B cell (primary cell): ENCODE measurements around the gene MME. TPM values are rescaled to one million over a fixed set of nuclear protein-coding genes. Genes with fewer than 3 reads are reported as not detected.

Source experiments
- ATAC-seq: fragments of 200-7000 bp; cut with Tn5 transposase; one replicate; pipeline ENCODE4 v1.10.0; 2021; ENCODE audit warnings: low read depth, mild to moderate bottlenecking, moderate number of reproducible peaks, moderate library complexity
- CTCF ChIA-PET: fragments of 350-600 bp; sonication (Branson Sonifier 250); formaldehyde crosslinking; loops from one replicate; lab custom pipeline; 2021; ENCODE audit warnings: antibody characterized with exemption, inconsistent platforms; lab: Charles Lee
- POLR2A ChIA-PET: fragments of 350-600 bp; sonication (Branson Sonifier 250); formaldehyde crosslinking; loops from one replicate; lab custom pipeline; 2021; ENCODE audit warnings: antibody characterized with exemption; lab: Charles Lee
- DNase-seq: peaks from one replicate; pipeline ENCODE4 v3.0.0; 2013
- H2AFZ ChIP-seq: 2 replicates; pipeline ENCODE4 v1.6.1; 2012; ENCODE audit warnings: mild to moderate bottlenecking, low read depth, low read length; ENCODE audit not compliant: insufficient read depth, poor library complexity, severe bottlenecking
- H3K27ac ChIP-seq, 2 donors: 1 replicate in 1 of 2; 2 replicates in 1 of 2; pipeline ENCODE4 v1.5.1; 2012 to 2013; ENCODE audit warnings: low read length in 2 of 2, mild to moderate bottlenecking in 2 of 2, moderate library complexity in 1 of 2
- H3K27me3 ChIP-seq, 4 experiments: fragments of 200-600 bp in 1 of 4; sonication (generic) in 1 of 4; replicated peaks in 1 of 4; 1 replicate in 2 of 4; 2 replicates in 2 of 4; pipeline versions ENCODE4 v1.6.1 to v1.7.0; 2013 to 2016; ENCODE audit warnings: low read length in 3 of 4, mild to moderate bottlenecking in 2 of 4, mixed read lengths in 1 of 4, moderate library complexity in 1 of 4; ENCODE audit not compliant: insufficient read depth in 4 of 4, control insufficient read depth in 3 of 4; ENCODE audit errors: control extremely low read depth in 1 of 4
- H3K36me3 ChIP-seq, 2 experiments: replicated peaks in 1 of 2; 1 replicate in 1 of 2; 2 replicates in 1 of 2; pipeline versions ENCODE4 v1.6.1 to v1.7.1; 2013; ENCODE audit warnings: low read length in 1 of 2; ENCODE audit not compliant: insufficient read depth in 2 of 2, control insufficient read depth in 1 of 2; ENCODE audit errors: control extremely low read depth in 1 of 2, extremely low read depth in 1 of 2
- H3K4me1 ChIP-seq, 2 donors: fragments of 200-600 bp in 1 of 2; sonication (generic) in 1 of 2; 1 replicate in 1 of 2; 2 replicates in 1 of 2; pipeline versions ENCODE4 v1.5.1 to v1.6.1; 2013 to 2017; ENCODE audit warnings: low read length in 2 of 2; ENCODE audit not compliant: control insufficient read depth in 2 of 2, insufficient read depth in 2 of 2
- H3K4me2 ChIP-seq: replicated peaks from 2 replicates; pipeline ENCODE3; 2012; ENCODE audit warnings: mild to moderate bottlenecking, low read depth, low read length; ENCODE audit not compliant: poor library complexity, severe bottlenecking
- H3K4me3 ChIP-seq, 5 experiments: fragments of 200-600 bp in 1 of 5; sonication (generic) in 1 of 5; 1 replicate in 3 of 5; 2 replicates in 2 of 5; pipeline versions ENCODE4 v1.5.1 to v1.7.0; 2011 to 2016; ENCODE audit warnings: low read length in 4 of 5, mild to moderate bottlenecking in 4 of 5, low read depth in 2 of 5, control low read depth in 1 of 5, moderate library complexity in 1 of 5; ENCODE audit not compliant: insufficient read depth in 1 of 5; ENCODE audit errors: control extremely low read depth in 1 of 5, extremely low read depth in 1 of 5
- H3K79me2 ChIP-seq: fragments of 200-600 bp; sonication (generic); one replicate; pipeline ENCODE4 v1.6.0; 2016; ENCODE audit warnings: low read length; ENCODE audit not compliant: control insufficient read depth, insufficient read depth
- H3K9ac ChIP-seq: fragments of 200-600 bp; sonication (generic); 2 replicates; pipeline ENCODE4 v1.6.1; 2017; ENCODE audit warnings: mild to moderate bottlenecking, low read length, moderate library complexity
- H3K9me3 ChIP-seq, 3 donors: one replicate each; pipeline versions ENCODE4 v1.6.1 to v1.7.1; 2013; ENCODE audit warnings: low read length in 2 of 3; ENCODE audit not compliant: control insufficient read depth in 2 of 3, insufficient read depth in 1 of 3; ENCODE audit errors: control extremely low read depth in 1 of 3
- H4K20me1 ChIP-seq: 2 replicates; pipeline ENCODE4 v1.6.0; 2012; ENCODE audit warnings: mild to moderate bottlenecking, low read length; ENCODE audit not compliant: insufficient read depth, control insufficient read depth, poor library complexity, severe bottlenecking
- H3K27ac Mint-ChIP-seq: one replicate; pipeline ENCODE4 v1.8.0; 2021; ENCODE audit warnings: mixed read lengths
- H3K27me3 Mint-ChIP-seq: one replicate; pipeline ENCODE4 v1.8.0; 2021; ENCODE audit warnings: mixed read lengths
- H3K4me1 Mint-ChIP-seq: one replicate; pipeline ENCODE4 v1.8.0; 2021; ENCODE audit warnings: mixed read lengths
- H3K4me3 Mint-ChIP-seq: one replicate; pipeline ENCODE4 v1.8.0; 2021; ENCODE audit warnings: mixed read lengths
- H3K9me3 Mint-ChIP-seq: one replicate; pipeline ENCODE4 v1.8.0; 2022; ENCODE audit warnings: mixed read lengths; ENCODE audit not compliant: insufficient read depth
- EZH2 ChIP-seq: IDR thresholded peaks from 2 replicates; pipeline ENCODE4 v1.6.1; 2012; ENCODE audit warnings: borderline replicate concordance, low read depth, mild to moderate bottlenecking, moderate library complexity, low read length; ENCODE audit not compliant: insufficient read depth, poor library complexity, severe bottlenecking
- WGBS: methylation state at CpG from one replicate; pipeline ENCODE4 v1.1.5; 2013; ENCODE audit warnings: missing lambda C conversion rate; ENCODE audit not compliant: insufficient coverage; 5-methylcytosine and 5-hydroxymethylcytosine counted together
- intact Hi-C: fragments of 100-400 bp; cut with micrococcal nuclease; formaldehyde crosslinking; loops from one replicate; pipeline ENCODE4 v1.10.0; 2022
- polyA plus RNA-seq: library from polyadenylated mRNA; depleted of rRNA; stranded (reverse); fragments of >200 nt; gene quantifications from 2 replicates; pipeline ENCODE4 v1.2.3, GENCODE V29; 2012
- total RNA-seq, 2 donors: library from RNA; stranded (reverse); fragments of 120-200 nt in 1 of 2; gene quantifications; 1 replicate in 1 of 2; 2 replicates in 1 of 2; pipeline versions ENCODE4 v1.2.3 to v1.2.4, GENCODE V29; 2013 to 2022
- TF ChIP-seq, protein P1 (sequence below): fragments of 200-600 bp; IDR thresholded peaks from one replicate; pipeline ENCODE4 v1.8.0; 2022; ENCODE audit warnings: antibody characterized with exemption, mild to moderate bottlenecking

Gene MME
- total and polyA plus RNA-seq, 2 donors (not counting 1 experiment from before 2014, with no cell fraction given), result 0.88 to 11.2 TPM

DNA sequence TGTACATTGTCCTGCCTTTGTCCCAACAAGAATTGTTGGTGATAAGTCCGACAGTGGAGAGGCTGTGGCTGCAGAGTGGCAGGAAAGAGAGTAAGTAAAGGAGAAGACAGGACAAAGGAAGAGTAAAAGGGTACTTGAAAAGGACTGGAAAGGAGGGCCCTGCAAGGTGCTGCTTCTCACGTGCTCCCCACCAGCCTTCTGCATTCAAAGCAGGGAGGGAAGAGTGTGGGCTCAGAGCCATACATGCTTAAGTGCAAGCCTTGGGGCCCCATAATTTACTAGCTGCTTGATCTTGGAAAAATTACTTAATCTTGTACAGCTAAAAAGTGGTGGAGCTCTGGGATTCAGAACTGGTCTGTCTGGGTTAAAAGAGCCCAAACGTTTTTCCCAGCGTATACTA, 29.9 kb downstream of the MME start:
- Histone ChIP-seq H3K9me3 (no peaks in the 10 kb centered on the region), H3K4me2 (no peak overlapping the region), H3K27ac (no peak overlapping the region), H2AFZ (peak overlapping the region; percentile 12), H3K9ac (no peak overlapping the region), H3K4me3 (no peak overlapping the region), H3K79me2 (no peaks in the 10 kb centered on the region), H3K36me3 (no peaks in the 10 kb centered on the region), H4K20me1 (no peaks in the 10 kb centered on the region), H3K4me1 (peaks cover 42 to 48% of the 10 kb centered on the region in 2 donors), H3K27me3 (no peaks in the 10 kb centered on the region)
- POLR2A ChIA-PET, result no interaction called here
- no peak overlapping the region for H3K4me3 Mint-ChIP-seq
- H3K27ac Mint-ChIP-seq, result peak overlapping the region; percentile 59
- ATAC-seq (no peak), DNase-seq (no peak)
- peaks cover 38% of the 10 kb centered on the region for H3K4me1 Mint-ChIP-seq
- H3K9me3 Mint-ChIP-seq, result no peaks in the 10 kb centered on the region
- intact Hi-C loops, result no loop called here
- no peak for TF ChIP-seq EZH2
- TF ChIP-seq, protein P1, sequence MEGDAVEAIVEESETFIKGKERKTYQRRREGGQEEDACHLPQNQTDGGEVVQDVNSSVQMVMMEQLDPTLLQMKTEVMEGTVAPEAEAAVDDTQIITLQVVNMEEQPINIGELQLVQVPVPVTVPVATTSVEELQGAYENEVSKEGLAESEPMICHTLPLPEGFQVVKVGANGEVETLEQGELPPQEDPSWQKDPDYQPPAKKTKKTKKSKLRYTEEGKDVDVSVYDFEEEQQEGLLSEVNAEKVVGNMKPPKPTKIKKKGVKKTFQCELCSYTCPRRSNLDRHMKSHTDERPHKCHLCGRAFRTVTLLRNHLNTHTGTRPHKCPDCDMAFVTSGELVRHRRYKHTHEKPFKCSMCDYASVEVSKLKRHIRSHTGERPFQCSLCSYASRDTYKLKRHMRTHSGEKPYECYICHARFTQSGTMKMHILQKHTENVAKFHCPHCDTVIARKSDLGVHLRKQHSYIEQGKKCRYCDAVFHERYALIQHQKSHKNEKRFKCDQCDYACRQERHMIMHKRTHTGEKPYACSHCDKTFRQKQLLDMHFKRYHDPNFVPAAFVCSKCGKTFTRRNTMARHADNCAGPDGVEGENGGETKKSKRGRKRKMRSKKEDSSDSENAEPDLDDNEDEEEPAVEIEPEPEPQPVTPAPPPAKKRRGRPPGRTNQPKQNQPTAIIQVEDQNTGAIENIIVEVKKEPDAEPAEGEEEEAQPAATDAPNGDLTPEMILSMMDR, result no peak
- WGBS, result 60% methylated on average over 2 of the region's 4 CpGs
- H3K27me3 Mint-ChIP-seq, result no peaks in the 10 kb centered on the region
- CTCF ChIA-PET, result no interaction called here

DNA sequence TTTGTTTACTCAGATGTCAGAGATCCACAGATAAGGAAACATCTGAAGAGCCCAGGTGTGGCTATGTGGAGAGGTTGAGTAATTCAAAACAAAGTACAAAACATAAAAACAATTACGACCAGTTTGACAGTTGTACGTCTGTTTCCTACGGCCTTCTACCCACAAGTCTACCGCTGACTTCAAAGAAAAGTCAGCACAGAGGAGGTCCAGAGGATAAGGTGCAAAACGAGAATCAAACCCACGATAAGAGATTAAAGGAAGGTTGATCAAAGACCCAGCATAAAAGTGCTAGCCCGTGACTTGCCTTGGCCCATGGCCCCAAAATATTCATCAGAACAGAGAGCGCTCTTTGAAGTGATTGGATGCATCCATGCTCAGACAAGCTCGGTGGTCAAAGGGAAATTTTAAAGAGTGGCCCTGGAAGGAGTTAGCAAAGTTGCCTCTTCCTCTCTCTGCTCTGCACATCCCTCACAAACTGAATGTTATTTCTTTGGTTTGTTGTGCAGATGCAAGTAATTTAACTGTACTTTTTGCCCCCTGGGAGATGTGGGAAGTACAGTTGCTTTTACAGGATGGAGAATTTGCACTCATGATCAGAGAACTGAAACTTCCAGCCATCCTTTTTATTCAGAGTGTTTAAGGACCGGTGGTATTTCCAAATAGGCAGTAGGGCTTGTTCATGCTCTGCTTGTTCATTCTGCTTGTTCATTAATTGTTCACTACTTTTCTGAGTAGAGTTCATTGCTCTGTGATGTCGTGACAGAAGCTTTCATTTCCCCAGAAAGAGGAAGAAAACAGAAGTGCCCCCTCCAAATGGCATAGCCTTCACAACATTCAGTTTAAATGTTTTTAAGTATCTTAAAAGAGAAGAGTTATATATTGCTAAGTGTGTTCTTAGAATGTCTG, 31.1 kb downstream of the MME start:
- Histone ChIP-seq H3K79me2 (no peaks in the 10 kb centered on the region), H3K27me3 (no peaks in the 10 kb centered on the region), H2AFZ (peak overlapping the region; percentile 62), H3K36me3 (no peaks in the 10 kb centered on the region), H3K4me1 (peaks cover 42 to 48% of the 10 kb centered on the region in 2 donors), H3K27ac (peak overlapping the region in 1 of 2 donors; percentile 70), H3K4me2 (peak overlapping the region; percentile 56), H4K20me1 (no peaks in the 10 kb centered on the region), H3K4me3 (peak overlapping the region in 4 of 5 experiments; percentile 10 to 21 (median 20)), H3K9me3 (no peaks in the 10 kb centered on the region), H3K9ac (peak overlapping the region; percentile 19)
- POLR2A ChIA-PET, result no interaction called here
- ATAC-seq (peak; percentile 46), DNase-seq (peak; percentile 31)
- Mint-ChIP-seq H3K4me1 (peaks cover 38% of the 10 kb centered on the region), H3K27me3 (no peaks in the 10 kb centered on the region), H3K27ac (peak overlapping the region; percentile 59), H3K4me3 (peak overlapping the region; percentile 72), H3K9me3 (no peaks in the 10 kb centered on the region)
- intact Hi-C loops, result no loop called here
- CTCF ChIA-PET, result no interaction called here
- 0% methylated on average over 4 of the region's 11 CpGs for WGBS
- TF ChIP-seq, protein P1, result no peak
- TF ChIP-seq EZH2, result no peak
